Heart right ventricle (tissue), 16 donors: ENCODE data around the gene TMEM39B. TPM values are rescaled to one million over a fixed set of nuclear protein-coding genes. Genes with fewer than 3 reads are reported as not detected.
"Not testable (repeated sequence)": the region's sequence is repeated elsewhere in the genome, so short reads cannot be mapped to it uniquely, and the experiment has no call there.

ENCODE experiments used
- ATAC-seq, 8 donors: fragments of 200-7000 bp; cut with Tn5 transposase; one replicate each; pipeline ENCODE4 v1.9.1; 2020; ENCODE audit warnings: mild to moderate bottlenecking in 8 of 8, moderate library complexity in 8 of 8, moderate number of reproducible peaks in 1 of 8
- DNase-seq, 2 donors: peaks; one replicate each; pipeline ENCODE4 v3.0.0-alpha.2; 2020
- H3K27ac ChIP-seq, 10 donors: fragments of 200-600 bp; sonication (generic) in 2 of 10; one replicate each; pipeline versions ENCODE4 v1.5.0 to v1.8.0; 2020 to 2022; ENCODE audit warnings: mild to moderate bottlenecking in 3 of 10
- H3K27me3 ChIP-seq, 7 donors: fragments of 200-600 bp; one replicate each; pipeline ENCODE4 v1.8.0; 2021 to 2022; ENCODE audit warnings: mild to moderate bottlenecking in 2 of 7
- H3K36me3 ChIP-seq, 9 donors: fragments of 200-600 bp; sonication (generic) in 1 of 9; one replicate each; pipeline versions ENCODE4 v1.5.0 to v1.8.0; 2020 to 2022; ENCODE audit warnings: mild to moderate bottlenecking in 2 of 9
- H3K4me1 ChIP-seq, 9 donors: fragments of 200-600 bp; sonication (generic) in 1 of 9; one replicate each; pipeline versions ENCODE4 v1.5.0 to v1.8.0; 2020 to 2022; ENCODE audit warnings: mild to moderate bottlenecking in 4 of 9
- H3K4me3 ChIP-seq, 10 donors: fragments of 200-600 bp; sonication (generic) in 2 of 10; one replicate each; pipeline versions ENCODE4 v1.5.0 to v1.8.0; 2020 to 2022; ENCODE audit warnings: mild to moderate bottlenecking in 7 of 10, moderate library complexity in 2 of 10
- H3K9me3 ChIP-seq, 11 donors: fragments of 200-600 bp in 10 of 11; sonication (generic) in 2 of 11; one replicate each; pipeline versions ENCODE4 v1.5.0 to v1.8.0; 2013 to 2022; ENCODE audit warnings: mild to moderate bottlenecking in 2 of 11, control low read depth in 1 of 11, moderate library complexity in 1 of 11
- WGBS, 2 donors: extraction: QIAGEN DNeasy Blood & Tissue Kit; methylation state at CpG; one replicate each; pipeline ENCODE4 v1.1.7; 2013; ENCODE audit warnings: inconsistent platforms in 1 of 2; 5-methylcytosine and 5-hydroxymethylcytosine counted together
- intact Hi-C, 10 donors: fragments of 100-400 bp; cut with DNase I; formaldehyde crosslinking; loops; one replicate each; pipeline versions ENCODE4 v1.11.1 to v1.14.2; 2022
- polyA plus RNA-seq, 2 donors: library from polyadenylated mRNA; stranded (reverse); fragments of 200-250 nt; gene quantifications; one replicate each; pipeline ENCODE4 v1.2.3, GENCODE V29; 2013
- total RNA-seq, 10 donors: library from RNA; stranded (reverse); fragmentation: NEBNext Ultra II Directional in 3 of 10; extraction: Animal tissue kit (Norgen Biotek cat#: 25700) in 3 of 10; gene quantifications; one replicate each; pipeline versions ENCODE4 v1.2.1 to v1.2.4, GENCODE V29; 2021 to 2023
- TF ChIP-seq, protein P1 (sequence below), 9 donors: fragments of 200-600 bp; sonication (generic) in 2 of 9; IDR thresholded peaks; one replicate each; pipeline versions ENCODE4 v1.5.0 to v1.8.0; 2021 to 2022; ENCODE audit warnings: antibody characterized with exemption in 9 of 9, mild to moderate bottlenecking in 5 of 9, moderate library complexity in 1 of 9
- donor health status: Arrhythmogenic right ventricular cardiomyopathy.
- donor health status: ischemic (EF 13 %, LVEDD 7.1; RV severe dilation, severe dysfunction).
- donor health status: healthy with polysubstance abuse.
- donor health status: DM: no; HTN: yes; CAD: no.
- donor health status: DM: no; HTN: no; CAD: no.
- donor health status: ischemic (EF 25% LVEDD 6.9; RV normal size, moderate dysfunction).
- donor health status: ischemic (EF 25% LVEDD 5.7; RV mildly dilated, moderate dysfunction).
- donor health status: healthy.
- donor health status: DM: yes; HTN: yes; CAD: no.
- donor health status: Ischemic cardiomyopathy.
- donor health status: ischemic (EF 35%, LVEDD 5.7; RV mildly dilated, moderate dysfunction).
- donor health status: nonischemic (EF 11% LVEDD 7.7; RV severe dilation, severe dysfunction).
- donor health status: DM: yes; HTN: yes; CAD: no.
- donor health status: PGD.
- donor health status: ischemic (EF 29% LVEDD 5.4; RV normal size, mild dysfunction).
- donor health status: nonischemic (EF 23%, LVEDD 6.1; RV moderate dilation, normal function).

TMEM39B gene
- total and polyA plus RNA-seq, 12 donors, result 4.8 to 15.5 (median 6.6) TPM

DNA sequence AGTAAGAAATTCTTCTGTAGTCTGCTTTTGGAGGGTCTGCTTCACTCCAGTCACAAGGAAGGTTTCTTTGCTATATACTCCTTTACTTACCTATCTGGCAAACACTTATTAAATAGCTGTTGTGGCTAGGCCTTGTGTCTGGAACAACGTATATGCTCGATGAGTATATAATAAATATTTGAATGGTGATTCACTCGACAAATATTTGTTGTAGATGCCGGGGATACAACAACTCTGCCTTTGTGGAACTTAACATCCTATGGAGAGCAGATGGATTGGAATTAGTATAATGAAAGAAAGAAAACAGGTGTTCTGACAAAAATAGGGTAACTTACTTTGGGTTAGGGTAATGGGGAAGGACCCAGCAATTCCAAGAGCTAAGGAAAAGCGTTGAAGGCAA is 66.2 kb downstream of the TMEM39B start:
- H3K27me3 ChIP-seq, result no peaks in the 10 kb centered on the region
- no peak overlapping the region for H3K4me3 ChIP-seq
- no peaks in the 10 kb centered on the region for H3K9me3 ChIP-seq
- H3K4me1 ChIP-seq, result peaks cover 0 to 38% (median 26%) of the 10 kb centered on the region in 9 donors
- intact Hi-C loops, result no loop called here
- TF ChIP-seq, protein P1, sequence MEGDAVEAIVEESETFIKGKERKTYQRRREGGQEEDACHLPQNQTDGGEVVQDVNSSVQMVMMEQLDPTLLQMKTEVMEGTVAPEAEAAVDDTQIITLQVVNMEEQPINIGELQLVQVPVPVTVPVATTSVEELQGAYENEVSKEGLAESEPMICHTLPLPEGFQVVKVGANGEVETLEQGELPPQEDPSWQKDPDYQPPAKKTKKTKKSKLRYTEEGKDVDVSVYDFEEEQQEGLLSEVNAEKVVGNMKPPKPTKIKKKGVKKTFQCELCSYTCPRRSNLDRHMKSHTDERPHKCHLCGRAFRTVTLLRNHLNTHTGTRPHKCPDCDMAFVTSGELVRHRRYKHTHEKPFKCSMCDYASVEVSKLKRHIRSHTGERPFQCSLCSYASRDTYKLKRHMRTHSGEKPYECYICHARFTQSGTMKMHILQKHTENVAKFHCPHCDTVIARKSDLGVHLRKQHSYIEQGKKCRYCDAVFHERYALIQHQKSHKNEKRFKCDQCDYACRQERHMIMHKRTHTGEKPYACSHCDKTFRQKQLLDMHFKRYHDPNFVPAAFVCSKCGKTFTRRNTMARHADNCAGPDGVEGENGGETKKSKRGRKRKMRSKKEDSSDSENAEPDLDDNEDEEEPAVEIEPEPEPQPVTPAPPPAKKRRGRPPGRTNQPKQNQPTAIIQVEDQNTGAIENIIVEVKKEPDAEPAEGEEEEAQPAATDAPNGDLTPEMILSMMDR (IDR thresholded peaks at IDR 0.05), result no peak
- H3K36me3 ChIP-seq, result peaks cover 0 to 5% (median 0%) of the 10 kb centered on the region in 9 donors
- DNase-seq (no peak), ATAC-seq (no peak)
- H3K27ac ChIP-seq, result no peak overlapping the region
- 70 to 76% methylated on average over 5 of the region's 5 CpGs for WGBS, 2 donors

DNA sequence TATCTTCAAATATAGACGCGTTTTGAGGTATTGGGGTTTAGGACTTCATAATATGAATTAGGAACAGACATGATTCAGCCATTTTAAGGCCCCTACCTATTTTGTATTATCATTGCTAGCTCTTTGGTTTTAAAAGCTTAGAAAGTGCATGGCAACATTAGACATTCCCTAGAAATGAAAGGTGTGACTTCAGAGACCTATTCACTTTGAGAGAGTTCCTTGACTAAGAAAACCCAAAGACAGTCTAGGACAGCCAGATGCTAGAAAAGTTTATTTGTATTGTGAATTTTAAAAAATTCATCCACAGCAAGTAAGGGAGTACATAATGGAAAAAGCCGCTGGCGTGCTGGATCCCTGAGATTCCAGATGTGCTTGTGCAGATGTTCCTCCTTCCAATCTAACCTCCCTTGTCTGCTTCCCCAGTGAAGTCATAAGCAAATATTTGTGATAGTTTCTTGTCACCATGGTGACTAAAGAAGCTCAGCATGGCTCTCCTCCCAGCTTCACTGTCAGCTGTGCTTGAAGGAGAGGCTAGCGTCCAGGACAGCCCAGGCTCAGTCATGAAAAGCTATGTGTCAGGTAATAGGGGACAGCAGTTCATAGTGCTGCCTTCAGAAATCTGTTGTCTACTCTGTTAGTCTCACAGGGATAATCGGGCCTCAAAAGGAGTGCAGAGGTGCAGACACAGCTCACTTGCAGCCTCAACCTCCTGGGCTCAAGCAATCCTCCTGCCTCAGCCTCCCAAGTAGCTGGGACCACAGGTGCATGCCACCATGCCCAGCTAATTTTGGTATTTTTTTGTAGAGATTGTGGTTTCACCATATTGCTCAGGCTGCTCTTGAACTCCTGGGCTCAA is 69.9 kb downstream of the TMEM39B start:
- H3K4me1 ChIP-seq, result peaks cover 0 to 45% (median 24%) of the 10 kb centered on the region in 9 donors
- intact Hi-C loops, result no loop called here

DNA sequence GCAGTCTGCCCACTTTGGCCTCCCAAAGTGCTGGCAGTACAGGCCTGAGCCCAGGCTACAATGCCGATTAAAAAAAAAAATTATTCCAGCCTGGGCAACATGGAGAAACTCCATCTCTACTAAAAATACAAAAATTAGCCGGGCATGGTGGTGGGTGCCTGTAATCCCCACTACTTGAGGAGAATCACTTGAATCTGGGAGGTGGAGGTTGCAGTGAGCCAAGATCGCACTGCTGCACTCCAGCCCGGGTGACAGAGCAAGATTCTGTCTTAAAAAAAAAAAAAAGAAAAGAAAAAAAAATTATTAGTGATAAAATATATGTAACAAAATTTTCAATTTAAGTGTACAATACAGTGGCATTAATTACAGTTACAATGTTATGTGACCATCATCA is 70.6 kb downstream of the TMEM39B start:
- peak overlapping the region in 8 of 10 donors; percentile 23 to 79 (median 54) for H3K27ac ChIP-seq
- peak in 3 of 8 donors; percentile 11 to 15 (median 14) for ATAC-seq
- intact Hi-C loops, H3K4me3 ChIP-seq, H3K27me3 ChIP-seq, DNase-seq: not testable (repeated sequence)
- WGBS, 2 donors, result 73 to 83% methylated on average over 4 of the region's 4 CpGs
- peaks cover 0 to 16% (median 0%) of the 10 kb centered on the region in 11 donors for H3K9me3 ChIP-seq
- peaks cover 0 to 15% (median 0%) of the 10 kb centered on the region in 9 donors for H3K36me3 ChIP-seq
- peaks cover 0 to 45% (median 24%) of the 10 kb centered on the region in 9 donors for H3K4me1 ChIP-seq

More for the DNA sequence above, 69.9 kb downstream of the TMEM39B start:
- peak overlapping the region in 8 of 10 donors; percentile 23 to 79 (median 56) for H3K27ac ChIP-seq
- H3K4me3 ChIP-seq, result no peak overlapping the region
- WGBS, 2 donors, result 49 to 55% methylated on average over 6 of the region's 6 CpGs
- DNase-seq, result peak; percentile 36 to 71
- TF ChIP-seq, protein P1 (IDR thresholded peaks at IDR 0.05), result no peak
- H3K36me3 ChIP-seq, result peaks cover 0 to 11% (median 0%) of the 10 kb centered on the region in 9 donors
- H3K27me3 ChIP-seq, result no peaks in the 10 kb centered on the region
- peaks cover 0 to 10% (median 0%) of the 10 kb centered on the region in 11 donors for H3K9me3 ChIP-seq
- ATAC-seq, result peak; percentile 88 to 95 (median 94)

DNA sequence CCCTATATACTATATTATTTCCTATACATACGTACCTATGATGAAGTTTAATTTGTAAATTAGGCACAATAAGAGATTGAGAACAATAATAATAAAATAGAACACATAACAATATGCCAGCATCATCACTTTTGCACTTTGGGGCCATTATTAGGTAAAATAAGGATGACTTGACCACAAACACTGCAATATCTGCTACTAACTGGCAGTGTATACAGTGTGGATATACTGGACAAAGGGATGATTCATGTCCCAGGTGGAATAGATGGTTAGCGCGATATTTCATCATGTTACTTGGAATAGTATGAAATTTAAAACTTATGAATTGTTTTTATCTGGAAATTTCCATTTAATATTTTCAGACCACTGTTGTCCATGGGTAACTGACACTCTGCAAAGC is 71.3 kb downstream of the TMEM39B start:
- Histone ChIP-seq H3K4me3 (no peak overlapping the region), H3K4me1 (peaks cover 0 to 45% (median 21%) of the 10 kb centered on the region in 9 donors), H3K36me3 (peaks cover 0 to 23% (median 0%) of the 10 kb centered on the region in 9 donors), H3K9me3 (peaks cover 0 to 23% (median 6%) of the 10 kb centered on the region in 11 donors), H3K27ac (peak overlapping the region in 1 of 10 donors; percentile 57), H3K27me3 (no peaks in the 10 kb centered on the region)
- 89 to 90% methylated on average over 3 of the region's 3 CpGs for WGBS, 2 donors
- TF ChIP-seq, protein P1 (IDR thresholded peaks at IDR 0.05), result no peak
- ATAC-seq (no peak), DNase-seq (no peak)
- intact Hi-C loops, result no loop called here

DNA sequence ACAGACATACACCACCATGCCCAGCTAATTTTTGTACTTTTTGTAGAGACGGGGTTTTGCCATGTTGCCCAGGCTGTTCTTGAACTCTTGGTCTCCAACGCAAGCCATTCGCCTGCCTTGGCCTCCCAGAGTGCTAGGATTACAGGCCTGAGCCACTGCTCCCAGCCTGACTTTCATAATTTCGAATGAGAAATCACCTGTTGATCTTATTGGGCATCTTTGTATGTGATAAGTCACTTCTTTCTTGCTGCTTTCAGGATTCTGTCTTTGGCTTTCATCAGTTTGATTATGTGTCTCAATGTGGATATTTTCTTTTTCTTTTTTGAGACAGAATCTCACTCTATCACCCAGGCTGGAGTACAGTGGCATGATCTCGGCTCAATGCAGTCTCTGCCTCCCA is 75.1 kb downstream of the TMEM39B start:
- not testable (repeated sequence) for DNase-seq, H3K4me3 ChIP-seq, ATAC-seq, H3K27ac ChIP-seq, H3K27me3 ChIP-seq
- intact Hi-C loops, result loop anchor here in 1 of 10 donors (2.0 kb wide), 1 partner anchor 33 kb away; no protein-coding TSS in a partner anchor
- WGBS, 2 donors, result 96 to 98% methylated on average over 5 of the region's 5 CpGs
- Histone ChIP-seq H3K9me3 (peaks cover 0 to 32% (median 7%) of the 10 kb centered on the region in 11 donors), H3K4me1 (peaks cover 0 to 42% (median 25%) of the 10 kb centered on the region in 9 donors), H3K36me3 (peaks cover 0 to 28% (median 0%) of the 10 kb centered on the region in 9 donors)
